GM06990 (cell line): ENCODE measurements around the gene TAF9.
A peak's percentile ranks its signal among the peaks of the same experiment; 100 is the strongest.

Experiments
- DNase-seq: peaks from one replicate; pipeline ENCODE4 v3.0.0-alpha.2; 2011; ENCODE audit not compliant: insufficient read length; ENCODE audit errors: extremely low read depth
- H3K27me3 ChIP-seq: replicated peaks from 2 replicates; pipeline ENCODE4 v1.6.0; 2011; ENCODE audit warnings: low read length; ENCODE audit not compliant: control insufficient read depth, insufficient read depth
- H3K36me3 ChIP-seq: 2 replicates; pipeline ENCODE4 v1.5.1; 2011; ENCODE audit warnings: low read length; ENCODE audit not compliant: control insufficient read depth, insufficient read depth
- H3K4me3 ChIP-seq: replicated peaks from 2 replicates; pipeline ENCODE4 v1.5.1; 2011; ENCODE audit warnings: low read depth, mild to moderate bottlenecking, control low read depth, low read length
- TF ChIP-seq, protein P1 (sequence below): IDR thresholded peaks from 2 replicates; pipeline ENCODE4 v1.5.1; 2011; ENCODE audit warnings: low read length, control low read depth, mild to moderate bottlenecking, inconsistent platforms; ENCODE audit not compliant: insufficient read depth, poor library complexity, severe bottlenecking

The TAF9 gene, protein sequence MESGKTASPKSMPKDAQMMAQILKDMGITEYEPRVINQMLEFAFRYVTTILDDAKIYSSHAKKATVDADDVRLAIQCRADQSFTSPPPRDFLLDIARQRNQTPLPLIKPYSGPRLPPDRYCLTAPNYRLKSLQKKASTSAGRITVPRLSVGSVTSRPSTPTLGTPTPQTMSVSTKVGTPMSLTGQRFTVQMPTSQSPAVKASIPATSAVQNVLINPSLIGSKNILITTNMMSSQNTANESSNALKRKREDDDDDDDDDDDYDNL

DNA sequence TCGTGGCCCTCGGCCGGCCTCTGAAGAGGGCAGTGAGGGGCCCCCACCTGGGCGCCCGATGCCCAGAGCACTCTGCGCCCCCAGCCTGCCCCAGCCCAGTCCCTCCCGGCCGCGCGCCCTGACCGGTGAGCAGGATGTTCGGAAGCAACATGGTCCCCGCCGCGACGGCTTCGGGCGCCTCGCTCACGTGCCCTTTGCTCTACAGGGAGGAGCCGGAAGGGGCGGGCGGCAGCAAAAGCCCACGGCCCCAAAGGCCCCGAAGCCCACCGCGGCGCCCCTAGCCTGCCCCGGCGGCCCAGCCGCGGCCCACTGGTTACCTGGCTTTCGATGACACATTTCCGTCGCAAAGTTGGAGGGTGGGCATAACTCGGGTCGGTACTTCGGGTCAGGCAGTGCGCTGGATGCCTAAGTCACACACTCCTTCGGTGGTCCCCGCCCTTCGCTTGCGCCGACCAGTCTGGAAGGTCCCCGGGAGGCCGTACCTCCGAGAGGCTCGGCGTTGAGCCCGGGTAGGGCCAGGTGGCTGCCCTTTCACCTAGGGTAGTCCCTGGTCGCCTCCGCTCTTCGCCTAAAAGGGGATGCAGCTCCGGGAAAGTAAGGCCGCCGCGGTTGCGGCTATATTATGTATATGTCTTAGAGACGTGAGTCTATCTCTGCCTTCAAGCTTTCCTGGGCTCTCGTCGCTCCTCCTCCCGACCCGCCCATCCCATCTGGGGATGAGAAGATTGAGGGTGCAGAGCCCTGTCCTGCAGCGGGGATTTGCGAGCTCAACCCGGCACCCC, at the start of gene TAF9, which contains the start of the genes AK6 and RAD17:
TSS of gene TAF9 (minus strand) at position 181 of the 782 bp plus-strand sequence. CDS start 3,783 bp downstream, outside the sequence.
TSS of gene AK6 (minus strand) at position 181 of the 782 bp plus-strand sequence. CDS start at position 151, 30 bp downstream.
TSS of gene RAD17 (plus strand) at position 479 of the 782 bp plus-strand sequence. CDS start 2,391 bp downstream, outside the sequence.
- DNase-seq = peak; percentile 97
- Histone ChIP-seq H3K36me3 (peaks cover 3% of the 10 kb centered on the region), H3K27me3 (no peaks in the 10 kb centered on the region), H3K4me3 (peak within 1 kb of the TSS; percentile 82)
- TF ChIP-seq, protein P1, sequence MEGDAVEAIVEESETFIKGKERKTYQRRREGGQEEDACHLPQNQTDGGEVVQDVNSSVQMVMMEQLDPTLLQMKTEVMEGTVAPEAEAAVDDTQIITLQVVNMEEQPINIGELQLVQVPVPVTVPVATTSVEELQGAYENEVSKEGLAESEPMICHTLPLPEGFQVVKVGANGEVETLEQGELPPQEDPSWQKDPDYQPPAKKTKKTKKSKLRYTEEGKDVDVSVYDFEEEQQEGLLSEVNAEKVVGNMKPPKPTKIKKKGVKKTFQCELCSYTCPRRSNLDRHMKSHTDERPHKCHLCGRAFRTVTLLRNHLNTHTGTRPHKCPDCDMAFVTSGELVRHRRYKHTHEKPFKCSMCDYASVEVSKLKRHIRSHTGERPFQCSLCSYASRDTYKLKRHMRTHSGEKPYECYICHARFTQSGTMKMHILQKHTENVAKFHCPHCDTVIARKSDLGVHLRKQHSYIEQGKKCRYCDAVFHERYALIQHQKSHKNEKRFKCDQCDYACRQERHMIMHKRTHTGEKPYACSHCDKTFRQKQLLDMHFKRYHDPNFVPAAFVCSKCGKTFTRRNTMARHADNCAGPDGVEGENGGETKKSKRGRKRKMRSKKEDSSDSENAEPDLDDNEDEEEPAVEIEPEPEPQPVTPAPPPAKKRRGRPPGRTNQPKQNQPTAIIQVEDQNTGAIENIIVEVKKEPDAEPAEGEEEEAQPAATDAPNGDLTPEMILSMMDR = no peak

DNA sequence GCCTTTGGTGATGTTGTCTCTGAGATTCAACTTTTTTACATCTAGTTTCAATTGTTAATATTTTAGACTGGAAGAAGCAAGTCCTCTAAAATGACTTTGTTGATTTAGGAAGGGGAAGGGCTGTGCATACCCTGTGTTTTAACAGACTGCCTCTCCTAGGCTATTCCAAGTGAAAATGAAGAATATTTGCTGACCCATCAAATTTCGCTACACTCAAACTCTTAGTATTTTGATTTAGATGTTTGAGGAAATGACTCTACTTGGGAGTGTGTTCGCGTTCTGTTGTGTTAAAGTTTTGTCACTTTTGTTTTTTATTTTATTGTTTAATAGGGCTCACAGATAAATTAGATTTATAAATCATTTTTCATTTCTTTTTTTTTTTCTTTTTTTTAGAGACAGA, 49.2 kb upstream of the TAF9 start:
- Histone ChIP-seq H3K27me3 (no peaks in the 10 kb centered on the region), H3K4me3 (no peak overlapping the region), H3K36me3 (peaks cover 3% of the 10 kb centered on the region)
- TF ChIP-seq, protein P1 = no peak
- no peak for DNase-seq

DNA sequence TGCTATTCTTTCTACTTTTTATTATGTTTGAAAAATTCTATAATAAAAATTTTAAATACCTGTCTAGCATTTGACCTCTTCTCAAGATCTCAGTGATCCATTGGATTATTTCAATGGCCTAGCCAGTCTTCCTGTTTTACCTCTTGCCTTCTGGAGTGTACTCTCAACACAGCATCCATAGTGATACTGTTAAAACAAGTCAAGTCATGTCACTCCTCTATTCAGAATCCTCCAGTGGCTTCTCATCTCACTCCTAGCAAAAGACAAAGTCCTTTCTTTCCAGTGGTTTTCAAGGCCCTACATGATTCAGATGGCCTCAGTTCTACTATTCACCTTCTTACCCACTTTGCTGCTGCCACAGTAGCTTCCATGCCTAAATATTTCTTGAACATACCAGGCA, 47.4 kb upstream of the TAF9 start:
- H3K27me3 ChIP-seq = no peaks in the 10 kb centered on the region
- no peak for DNase-seq
- TF ChIP-seq, protein P1 = no peak
- no peak overlapping the region for H3K4me3 ChIP-seq
- H3K36me3 ChIP-seq = peaks cover 3% of the 10 kb centered on the region

DNA sequence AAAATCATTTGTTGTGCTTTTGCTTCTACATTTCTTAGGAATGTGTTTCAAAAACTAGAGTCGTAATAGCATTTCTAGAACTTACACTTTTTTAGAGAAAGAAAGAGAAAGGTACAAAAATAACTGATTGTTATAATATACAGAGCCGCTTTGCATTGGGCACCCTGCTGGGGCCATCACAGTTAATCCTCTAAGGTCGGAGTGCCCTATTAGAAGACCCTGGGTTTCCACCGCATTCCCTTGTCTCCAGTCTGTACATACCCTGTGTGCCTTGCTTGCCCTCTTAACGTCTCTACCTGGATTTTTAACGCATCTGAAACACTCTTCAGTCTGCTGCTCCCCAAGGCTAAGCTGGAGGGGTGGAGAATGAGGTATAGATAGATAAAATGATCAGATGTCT, 46.9 kb upstream of the TAF9 start:
- Histone ChIP-seq H3K36me3 (peaks cover 4% of the 10 kb centered on the region), H3K4me3 (no peak overlapping the region), H3K27me3 (no peaks in the 10 kb centered on the region)
- TF ChIP-seq, protein P1 = no peak
- no peak for DNase-seq

DNA sequence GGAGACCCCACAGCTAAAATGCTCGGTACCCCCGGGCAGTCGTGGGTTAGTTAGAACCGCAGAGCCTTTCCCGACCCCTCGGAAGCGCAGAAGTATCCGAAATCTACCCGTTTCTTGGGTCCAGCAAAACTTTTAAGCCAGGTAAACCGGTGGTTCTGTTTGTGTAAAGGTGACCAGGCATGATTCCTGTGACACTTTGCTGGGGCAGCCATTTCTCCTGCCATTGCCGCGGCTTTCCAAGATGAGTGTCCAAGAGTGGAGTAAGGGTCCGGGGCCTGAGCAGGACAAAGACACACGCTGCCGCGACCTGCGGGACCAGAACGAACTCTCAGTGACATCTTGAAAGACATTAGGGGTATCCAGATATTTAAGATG, 46.3 kb upstream of the TAF9 start:
- TF ChIP-seq, protein P1 = no peak
- H3K4me3 ChIP-seq = peak overlapping the region; percentile 69
- no peaks in the 10 kb centered on the region for H3K27me3 ChIP-seq
- H3K36me3 ChIP-seq = peaks cover 4% of the 10 kb centered on the region
- DNase-seq = no peak
